ENCODE measurements around the gene SLC25A42. TPM values are rescaled to one million over a fixed set of nuclear protein-coding genes. Genes with fewer than 3 reads are reported as not detected.

SLC25A42 gene
- polyA plus RNA-seq, 10 donors, result 7.5 to 10.7 (median 9.3) TPM

GRCh38 chr19:19050104-19050503 lies 13.7 kb upstream of the SLC25A42 start:
- DNase-seq, result no peak

DNA sequence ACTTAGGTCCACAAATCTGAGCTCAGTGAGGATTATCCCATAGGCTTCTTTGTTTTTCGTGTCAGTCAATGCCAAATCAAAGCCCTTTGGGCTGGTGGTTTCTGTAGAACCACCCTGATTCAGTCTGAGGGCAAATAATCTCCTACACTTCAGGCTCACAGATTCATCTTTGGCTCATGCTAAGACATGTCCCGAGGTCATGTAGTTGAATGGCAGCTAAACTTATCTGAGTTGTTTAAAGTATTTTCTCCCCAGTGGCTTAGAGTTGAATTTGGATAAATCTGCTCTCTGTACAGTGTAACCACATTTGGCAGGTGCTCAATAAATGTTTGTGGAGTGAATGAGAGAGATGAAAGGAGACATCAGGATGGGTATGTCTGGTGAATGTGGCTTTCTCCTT lies 13.1 kb upstream of the SLC25A42 start:
- no peak for DNase-seq

DNA sequence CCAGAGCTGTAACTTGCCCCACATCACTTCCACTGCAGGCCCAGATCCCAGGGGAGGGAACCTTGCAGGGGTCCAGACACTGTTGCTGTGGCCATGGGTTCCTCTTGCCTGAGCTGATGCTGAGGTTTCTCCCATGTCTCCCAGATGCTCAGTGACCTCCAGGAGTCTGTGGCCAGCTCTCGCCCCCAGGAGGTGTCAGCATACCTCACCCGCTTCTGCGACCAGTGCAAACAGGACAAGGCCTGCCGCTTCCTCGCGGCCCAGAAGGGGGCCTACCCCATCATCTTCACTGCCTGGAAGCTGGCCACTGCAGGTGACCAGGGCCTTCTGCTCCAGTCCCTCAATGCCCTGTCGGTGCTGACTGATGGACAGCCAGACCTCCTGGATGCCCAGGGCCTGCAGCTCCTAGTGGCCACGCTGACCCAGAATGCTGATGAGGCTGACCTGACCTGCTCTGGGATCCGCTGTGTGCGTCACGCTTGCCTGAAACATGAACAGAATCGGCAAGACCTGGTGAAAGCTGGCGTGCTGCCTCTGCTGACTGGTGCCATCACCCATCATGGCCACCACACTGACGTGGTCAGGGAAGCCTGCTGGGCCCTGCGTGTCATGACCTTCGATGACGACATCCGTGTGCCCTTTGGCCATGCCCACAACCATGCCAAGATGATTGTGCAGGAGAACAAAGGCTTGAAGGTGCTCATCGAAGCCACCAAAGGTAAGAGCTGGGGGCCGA lies 12.1 kb upstream of the SLC25A42 start:
- no peak for DNase-seq

DNA sequence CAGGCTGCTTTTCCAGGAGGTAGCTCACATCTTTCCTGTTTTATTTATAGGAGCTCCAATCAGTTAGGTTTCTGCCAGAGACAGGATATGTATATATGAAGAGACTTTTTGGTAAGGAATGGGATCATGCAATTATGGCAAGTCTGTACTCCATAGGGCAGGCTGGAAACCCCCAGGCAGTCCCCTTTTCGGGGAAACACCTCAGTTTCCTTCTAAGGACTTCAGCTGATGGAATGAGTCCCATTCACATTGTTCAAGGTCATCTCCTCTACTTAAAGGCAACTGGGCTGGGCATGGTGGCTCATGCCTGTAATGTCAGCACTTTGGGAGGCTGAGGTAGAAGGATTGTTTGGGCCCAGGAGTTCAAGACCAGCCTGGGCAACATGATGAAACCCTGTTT lies 10.9 kb upstream of the SLC25A42 start:
- DNase-seq, result no peak

DNA sequence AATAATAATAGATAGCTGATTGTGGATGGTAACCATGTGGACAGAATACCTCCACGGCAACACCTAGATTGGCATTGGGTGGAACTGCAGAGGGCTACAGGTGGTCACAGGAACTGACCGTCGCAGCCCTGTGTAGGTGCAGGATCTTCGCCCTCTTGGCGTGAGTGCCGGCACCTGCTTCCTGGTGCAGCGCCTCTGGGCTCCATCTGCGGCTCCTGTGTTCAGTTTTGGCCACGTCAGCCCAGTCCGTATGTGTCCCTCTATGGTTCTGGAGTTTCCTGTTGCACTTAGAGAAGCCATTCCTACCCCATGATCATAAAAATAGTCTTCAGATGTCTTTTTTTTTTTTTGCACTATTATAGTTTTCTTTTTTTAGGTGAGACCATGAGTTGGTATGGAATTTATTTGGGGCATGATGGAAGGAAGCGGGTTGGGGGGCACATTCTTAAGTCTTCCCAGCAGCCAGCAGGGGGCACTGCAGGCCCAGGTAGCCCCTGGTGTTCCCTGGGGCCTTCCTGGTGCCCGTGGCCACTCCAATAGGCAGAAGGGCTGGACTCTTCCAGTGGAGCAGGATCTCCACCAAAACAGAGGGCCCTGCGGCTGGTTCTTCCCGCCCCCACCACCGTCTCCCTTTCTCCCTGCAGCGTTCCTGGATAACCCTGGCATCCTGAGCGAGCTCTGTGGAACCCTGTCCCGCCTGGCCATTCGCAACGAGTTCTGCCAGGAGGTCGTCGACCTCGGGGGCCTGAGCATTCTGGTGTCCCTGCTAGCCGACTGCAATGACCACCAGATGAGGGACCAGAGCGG lies 10.1 kb upstream of the SLC25A42 start:
- no peak for DNase-seq

DNA sequence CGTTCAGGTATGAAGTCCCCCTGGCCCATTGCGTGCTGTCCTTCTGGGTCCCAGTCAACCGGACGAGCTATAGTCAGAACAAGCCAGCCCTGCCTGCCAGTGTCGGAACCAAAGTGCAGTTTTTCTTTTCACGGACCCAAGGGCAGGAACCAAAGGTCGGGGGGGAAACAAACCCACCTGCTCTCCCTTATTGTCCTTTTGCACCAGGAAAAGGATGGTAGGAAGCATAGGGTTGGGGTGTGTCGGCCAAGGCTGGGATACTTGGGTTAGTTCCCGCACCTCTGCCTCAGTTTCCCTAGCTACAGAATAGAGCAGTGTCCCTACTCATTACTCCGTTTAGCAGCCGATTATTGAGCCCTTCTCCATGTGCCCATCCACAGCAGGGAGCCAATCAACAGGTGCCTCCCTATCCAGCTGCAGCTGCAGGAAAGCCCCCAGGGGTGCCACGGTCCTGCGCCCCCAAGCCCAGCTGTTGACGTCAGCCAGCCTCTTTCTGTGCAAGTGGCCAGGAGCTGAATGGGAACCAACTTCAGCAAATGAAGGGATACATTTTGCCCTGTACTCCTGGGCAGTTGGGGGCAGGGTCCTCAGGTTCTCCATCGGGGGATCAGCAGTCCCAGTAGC lies 9.4 kb upstream of the SLC25A42 start:
- DNase-seq, result no peak

DNA sequence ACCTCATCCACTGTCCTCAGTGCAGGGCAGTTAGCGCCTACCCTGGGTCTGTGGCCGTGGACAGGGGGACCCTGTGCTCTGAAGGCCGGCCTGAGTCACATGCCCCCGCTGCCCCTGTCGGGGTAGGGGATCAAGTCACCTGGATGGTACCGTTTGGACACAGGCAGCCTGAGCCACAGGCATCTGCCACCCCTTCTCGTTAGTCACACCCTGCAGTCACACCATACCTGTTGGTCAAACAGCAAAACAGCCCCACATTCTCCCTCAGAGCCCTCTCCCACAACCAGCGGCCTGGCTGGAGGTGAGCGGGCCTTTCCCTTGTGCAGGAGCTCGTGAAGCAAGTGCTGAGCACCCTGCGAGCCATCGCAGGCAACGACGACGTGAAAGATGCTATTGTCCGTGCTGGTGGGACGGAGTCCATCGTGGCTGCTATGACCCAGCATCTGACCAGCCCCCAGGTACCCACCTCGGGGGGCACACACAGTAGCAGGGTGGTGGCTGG lies 8.8 kb upstream of the SLC25A42 start:
- no peak for DNase-seq

- DNase-seq, result no peak
These were observed 8.1 kb upstream of the SLC25A42 start for GRCh38 chr19:19055701-19056100.

DNA sequence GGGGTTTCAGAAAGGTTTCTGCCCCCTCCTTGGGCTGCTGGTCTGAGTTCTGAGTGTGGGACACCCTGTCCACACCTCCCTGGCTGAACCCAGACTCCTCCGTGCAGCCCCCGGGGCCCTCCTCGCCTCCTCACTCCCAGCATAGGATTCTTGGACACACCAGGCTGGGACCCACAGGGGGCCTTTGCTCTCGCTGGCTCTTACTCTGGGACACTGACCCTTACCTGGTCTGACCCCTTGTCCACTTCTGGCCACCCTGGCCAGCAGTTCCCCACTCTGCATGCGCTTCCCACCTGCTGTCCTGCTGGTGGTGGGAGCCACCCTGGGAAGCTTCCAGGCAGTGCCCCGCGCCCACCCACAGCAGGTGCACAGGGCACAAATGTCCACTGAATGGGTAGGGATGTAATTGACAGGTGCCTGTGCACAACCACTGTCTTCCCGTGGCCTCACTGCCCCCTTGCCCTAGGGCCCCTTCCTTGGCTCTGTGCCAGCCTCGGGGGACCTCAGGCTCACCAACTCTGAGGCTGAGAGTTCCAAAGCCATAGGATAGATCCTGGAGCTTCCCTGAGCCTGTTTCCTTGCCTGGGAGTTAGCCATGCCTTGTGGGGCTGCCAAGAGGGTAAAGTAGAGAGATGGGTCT lies 7.0 kb upstream of the SLC25A42 start:
- DNase-seq, result no peak

DNA sequence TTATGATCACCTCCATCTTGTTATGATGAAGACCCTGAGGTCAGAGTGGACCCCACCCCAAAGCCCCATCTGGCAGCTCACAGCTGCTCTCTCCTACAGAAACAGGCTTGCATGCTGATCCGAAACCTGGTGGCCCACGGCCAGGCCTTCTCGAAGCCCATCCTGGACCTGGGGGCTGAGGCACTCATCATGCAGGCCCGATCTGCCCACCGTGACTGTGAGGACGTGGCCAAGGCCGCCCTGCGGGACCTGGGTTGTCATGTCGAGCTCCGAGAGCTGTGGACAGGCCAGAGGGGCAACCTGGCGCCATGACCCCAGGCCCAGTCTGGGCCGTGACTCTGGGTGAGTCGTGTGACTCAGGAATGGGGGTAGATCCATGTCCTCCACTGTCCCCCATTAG lies 6.5 kb upstream of the SLC25A42 start:
- DNase-seq, result no peak

GRCh38 chr19:19057720-19058119 lies 6.1 kb upstream of the SLC25A42 start:
- no peak for DNase-seq

- no peak for DNase-seq
These were observed 4.6 kb upstream of the SLC25A42 start for GRCh38 chr19:19059018-19059836.

GRCh38 chr19:19059837-19060611 lies 3.8 kb upstream of the SLC25A42 start:
- DNase-seq, result no peak

GRCh38 chr19:19061506-19061905 lies 2.3 kb upstream of the SLC25A42 start:
- no peak for DNase-seq

GRCh38 chr19:19062454-19063182 lies 1.2 kb upstream of the SLC25A42 start:
- no peak for DNase-seq

GRCh38 chr19:19064098-19064722 lies 416 bp downstream of the SLC25A42 start:
- DNase-seq, result no peak

DNA sequence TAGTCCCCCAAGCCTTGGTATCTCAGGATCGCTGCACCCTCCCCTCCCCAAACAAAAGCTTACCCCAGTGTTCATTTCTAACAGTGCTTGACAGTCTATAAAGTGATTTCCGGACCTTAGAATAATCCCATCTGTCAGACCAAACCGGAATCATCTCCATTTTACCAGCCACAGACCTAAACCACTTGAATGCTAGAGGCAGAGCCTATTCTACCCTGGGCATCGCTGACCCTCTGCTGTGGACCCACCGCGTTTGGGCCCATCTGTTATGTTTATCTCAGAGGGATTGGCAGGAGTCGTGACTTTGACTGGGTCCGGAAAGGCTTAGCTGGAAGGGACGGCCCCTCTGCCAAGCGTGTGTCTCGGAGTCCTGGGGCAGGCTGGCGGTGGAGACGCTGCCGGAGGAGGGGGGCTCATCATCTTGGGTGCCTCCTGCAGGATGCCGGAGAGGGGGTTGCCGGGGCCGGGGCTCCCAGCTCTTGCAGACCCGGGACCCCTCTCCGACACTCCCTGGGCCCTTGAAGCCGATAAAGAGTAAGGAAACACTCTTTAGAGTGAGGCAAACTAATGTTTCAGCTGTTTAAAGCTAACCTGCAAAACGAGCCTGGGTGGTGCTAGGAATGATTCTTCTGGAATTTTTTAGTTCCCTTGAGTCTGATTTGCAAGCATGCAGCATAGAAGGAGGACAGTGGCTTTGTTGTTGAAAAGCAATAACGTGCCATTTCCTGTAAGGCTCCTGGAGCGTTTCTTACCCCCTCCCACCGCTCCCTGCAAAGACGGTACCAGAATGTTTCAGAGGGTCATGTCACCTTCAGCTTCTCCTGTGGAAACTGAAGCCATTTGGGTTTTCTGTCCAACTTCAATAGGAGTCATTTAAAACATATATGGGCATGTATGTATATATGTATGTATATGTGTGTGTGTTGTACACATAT lies 1.3 kb downstream of the SLC25A42 start:
- no peak for DNase-seq
